ENCODE data around the gene NPAS3.

NPAS3 gene

GRCh38 chr14:33756833-33757232 is 818.2 kb downstream of the NPAS3 start:
- H3K36me3 ChIP-seq (ENCODE audit: insufficient read depth): no peaks in the 10 kb centered on the region
- H2AFZ ChIP-seq (ENCODE audit: low read depth): no peak overlapping the region
- H3K4me3 ChIP-seq (IDR thresholded peaks at IDR 0.05; ENCODE audit: insufficient read depth, low read depth, low read length): no peak overlapping the region
- H3K9ac ChIP-seq: no peak overlapping the region
- no peak overlapping the region for H3K4me2 ChIP-seq
- no peak for TF ChIP-seq CTCF (conservative IDR thresholded peaks at IDR 0.05; ENCODE audit: low read depth, low read length)
- no peak overlapping the region for H3K27ac ChIP-seq
- no peaks in the 10 kb centered on the region for H3K4me1 ChIP-seq (ENCODE audit: low read depth, poor library complexity, severe bottlenecking)
- H3K27me3 ChIP-seq (ENCODE audit: insufficient read depth, low read depth): no peaks in the 10 kb centered on the region
- no peaks in the 10 kb centered on the region for H4K20me1 ChIP-seq (ENCODE audit: insufficient read depth)
- no peaks in the 10 kb centered on the region for H3K79me2 ChIP-seq (ENCODE audit: insufficient read depth, low read depth)

GRCh38 chr14:33758547-33758946 is 819.9 kb downstream of the NPAS3 start:
- no peaks in the 10 kb centered on the region for H3K4me1 ChIP-seq (ENCODE audit: low read depth, poor library complexity, severe bottlenecking)
- no peak overlapping the region for H3K4me2 ChIP-seq
- H2AFZ ChIP-seq (ENCODE audit: low read depth): no peak overlapping the region
- H3K4me3 ChIP-seq (IDR thresholded peaks at IDR 0.05; ENCODE audit: insufficient read depth, low read depth, low read length): no peak overlapping the region
- no peak overlapping the region for H3K27ac ChIP-seq
- H4K20me1 ChIP-seq (ENCODE audit: insufficient read depth): no peaks in the 10 kb centered on the region
- H3K79me2 ChIP-seq (ENCODE audit: insufficient read depth, low read depth): no peaks in the 10 kb centered on the region
- no peaks in the 10 kb centered on the region for H3K36me3 ChIP-seq (ENCODE audit: insufficient read depth)
- H3K9ac ChIP-seq: no peak overlapping the region
- no peaks in the 10 kb centered on the region for H3K27me3 ChIP-seq (ENCODE audit: insufficient read depth, low read depth)
- TF ChIP-seq CTCF (conservative IDR thresholded peaks at IDR 0.05; ENCODE audit: low read depth, low read length): no peak

GRCh38 chr14:33762161-33762851 is 823.6 kb downstream of the NPAS3 start:
- H3K27ac ChIP-seq: no peak overlapping the region
- no peak overlapping the region for H2AFZ ChIP-seq (ENCODE audit: low read depth)
- no peaks in the 10 kb centered on the region for H3K79me2 ChIP-seq (ENCODE audit: insufficient read depth, low read depth)
- no peak overlapping the region for H3K4me3 ChIP-seq (IDR thresholded peaks at IDR 0.05; ENCODE audit: insufficient read depth, low read depth, low read length)
- H4K20me1 ChIP-seq (ENCODE audit: insufficient read depth): no peaks in the 10 kb centered on the region
- no peak for TF ChIP-seq CTCF (conservative IDR thresholded peaks at IDR 0.05; ENCODE audit: low read depth, low read length)
- H3K27me3 ChIP-seq (ENCODE audit: insufficient read depth, low read depth): no peaks in the 10 kb centered on the region
- H3K4me1 ChIP-seq (ENCODE audit: low read depth, poor library complexity, severe bottlenecking): no peaks in the 10 kb centered on the region
- no peak overlapping the region for H3K4me2 ChIP-seq
- H3K36me3 ChIP-seq (ENCODE audit: insufficient read depth): no peaks in the 10 kb centered on the region
- H3K9ac ChIP-seq: no peak overlapping the region

- H3K36me3 ChIP-seq (ENCODE audit: insufficient read depth): no peaks in the 10 kb centered on the region
- no peak overlapping the region for H3K27ac ChIP-seq
- no peak overlapping the region for H3K9ac ChIP-seq
- no peaks in the 10 kb centered on the region for H3K27me3 ChIP-seq (ENCODE audit: insufficient read depth, low read depth)
- H3K4me3 ChIP-seq (IDR thresholded peaks at IDR 0.05; ENCODE audit: insufficient read depth, low read depth, low read length): no peak overlapping the region
- no peak overlapping the region for H3K4me2 ChIP-seq
- TF ChIP-seq CTCF (conservative IDR thresholded peaks at IDR 0.05; ENCODE audit: low read depth, low read length): no peak
- H3K4me1 ChIP-seq (ENCODE audit: low read depth, poor library complexity, severe bottlenecking): no peaks in the 10 kb centered on the region
- H4K20me1 ChIP-seq (ENCODE audit: insufficient read depth): no peaks in the 10 kb centered on the region
- no peaks in the 10 kb centered on the region for H3K79me2 ChIP-seq (ENCODE audit: insufficient read depth, low read depth)
- H2AFZ ChIP-seq (ENCODE audit: low read depth): no peak overlapping the region
Observed at GRCh38 chr14:33764876-33765650, 826.4 kb downstream of the NPAS3 start.
